ENCODE data around the gene CDKN1C.

DNA sequence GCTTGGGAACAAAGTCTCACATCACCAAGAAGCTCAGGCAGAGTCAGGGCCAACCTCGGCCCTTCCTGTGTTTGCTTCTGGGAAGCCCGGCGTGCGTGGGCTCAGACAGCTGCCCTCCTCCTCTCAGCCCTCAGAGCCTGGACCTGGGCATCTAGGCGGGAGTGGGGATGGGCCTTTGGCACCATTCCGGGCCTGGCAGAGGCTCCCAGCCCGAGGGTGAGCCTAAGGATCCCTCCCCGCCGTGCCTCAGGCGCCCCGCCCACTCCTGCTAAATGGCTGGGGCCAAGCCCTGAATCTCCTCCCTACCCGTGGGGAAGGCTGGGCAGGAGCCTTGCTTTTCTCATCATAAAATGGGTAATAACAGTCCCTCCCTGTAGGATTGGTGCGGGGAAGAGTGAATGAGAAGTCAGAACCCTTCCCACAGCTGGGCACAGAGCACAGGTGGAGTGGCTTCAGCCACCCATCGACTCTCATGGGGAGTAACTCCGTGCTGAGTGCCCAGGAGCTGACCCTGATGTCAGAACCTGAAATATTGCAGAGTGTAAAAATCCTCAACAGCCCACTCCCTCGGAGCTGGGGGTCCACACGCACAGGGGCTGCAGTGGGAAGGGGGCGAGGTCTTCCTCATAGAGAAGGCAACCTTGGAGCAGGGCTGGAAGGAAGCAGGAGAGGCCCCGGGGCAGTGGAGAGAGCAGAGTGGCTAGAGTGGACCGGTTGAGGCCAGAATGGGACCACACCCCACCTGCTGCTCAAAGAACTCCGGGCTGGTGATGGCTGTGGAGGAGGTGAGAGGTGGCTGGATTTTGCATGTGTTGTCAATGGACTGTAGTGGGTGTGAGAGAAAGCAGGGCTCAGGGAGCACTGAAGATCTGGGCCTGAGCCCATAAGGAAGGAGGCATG is 18.8 kb upstream of the CDKN1C start:
- TF ChIP-seq CTCF (conservative IDR thresholded peaks at IDR 0.05 in 1 of 2, IDR thresholded peaks at IDR 0.05 in 1 of 2; ENCODE audit: low read depth in 1 of 2, low read length in 2 of 2): no peak
- TF ChIP-seq EZH2 (IDR thresholded peaks at IDR 0.05; ENCODE audit: low read length, missing control alignments): no peak

Data from fibroblast of lung (primary cell).